ENCODE measurements around the gene FAM20C.
"Not testable (repeated sequence)": the region's sequence is repeated elsewhere in the genome, so short reads cannot be mapped to it uniquely, and the experiment has no call there.

Gene FAM20C

GRCh38 chr7:174716-175115, 17.7 kb upstream of the FAM20C start:
- no peak for DNase-seq (ENCODE audit: low read depth)

GRCh38 chr7:175955-176354, 16.4 kb upstream of the FAM20C start:
- DNase-seq (ENCODE audit: low read depth), result no peak

GRCh38 chr7:176381-176780, 16.0 kb upstream of the FAM20C start:
- DNase-seq (ENCODE audit: low read depth), result no peak

GRCh38 chr7:176786-177459, 15.4 kb upstream of the FAM20C start:
- DNase-seq (ENCODE audit: low read depth), result no peak

GRCh38 chr7:178444-178843, 13.9 kb upstream of the FAM20C start:
- DNase-seq (ENCODE audit: low read depth), result no peak

GRCh38 chr7:179209-179681, 13.1 kb upstream of the FAM20C start:
- DNase-seq (ENCODE audit: low read depth), result no peak

- DNase-seq (ENCODE audit: low read depth), result no peak
Observed at GRCh38 chr7:179948-180694, 12.2 kb upstream of the FAM20C start.

- DNase-seq (ENCODE audit: low read depth), result no peak
Observed at GRCh38 chr7:181738-182137, 10.6 kb upstream of the FAM20C start.

GRCh38 chr7:182502-182901, 9.9 kb upstream of the FAM20C start:
- DNase-seq (ENCODE audit: low read depth), result not testable (repeated sequence)

GRCh38 chr7:183496-184292, 8.7 kb upstream of the FAM20C start:
- DNase-seq (ENCODE audit: low read depth), result no peak

GRCh38 chr7:184294-185264, 7.8 kb upstream of the FAM20C start:
- DNase-seq (ENCODE audit: low read depth), result no peak

- no peak for DNase-seq (ENCODE audit: low read depth)
Observed at GRCh38 chr7:186516-187113, 5.8 kb upstream of the FAM20C start.

- DNase-seq (ENCODE audit: low read depth), result no peak
Observed at GRCh38 chr7:187227-187927, 5.0 kb upstream of the FAM20C start.

GRCh38 chr7:188174-188573, 4.2 kb upstream of the FAM20C start:
- DNase-seq (ENCODE audit: low read depth), result no peak

GRCh38 chr7:188727-189500, 3.5 kb upstream of the FAM20C start:
- DNase-seq (ENCODE audit: low read depth), result no peak

GRCh38 chr7:189719-190118, 2.7 kb upstream of the FAM20C start:
- no peak for DNase-seq (ENCODE audit: low read depth)

GRCh38 chr7:190196-190595, 2.2 kb upstream of the FAM20C start:
- DNase-seq (ENCODE audit: low read depth), result no peak

- DNase-seq (ENCODE audit: low read depth), result no peak
Observed at GRCh38 chr7:191105-191980, 1.0 kb upstream of the FAM20C start.
